Activated T-cell treated with anti-CD3 and anti-CD28 coated beads, Interleukin-2, amount 50 U/mL, for 24 hours (primary cell): ENCODE measurements around the gene ABCF3.

Experiments used
- DNase-seq: peaks from one replicate; pipeline ENCODE4 v3.0.0-alpha.2; 2020
- H3K27ac Mint-ChIP-seq: 2 replicates; pipeline ENCODE4 v1.8.0; 2020; ENCODE audit warnings: mild to moderate bottlenecking, mixed read lengths
- H3K27me3 Mint-ChIP-seq: 2 replicates; pipeline ENCODE4 v1.8.0; 2020; ENCODE audit warnings: mixed read lengths
- H3K36me3 Mint-ChIP-seq: 2 replicates; pipeline ENCODE4 v1.8.0; 2020; ENCODE audit warnings: low read depth, mixed read lengths
- H3K4me1 Mint-ChIP-seq: 2 replicates; pipeline ENCODE4 v1.8.0; 2020; ENCODE audit warnings: low read depth, mixed read lengths
- H3K4me3 Mint-ChIP-seq: 2 replicates; pipeline ENCODE4 v1.8.0; 2020; ENCODE audit warnings: mild to moderate bottlenecking, moderate library complexity, mixed read lengths
- H3K9me3 Mint-ChIP-seq: 2 replicates; pipeline ENCODE4 v1.8.0; 2020; ENCODE audit warnings: mixed read lengths

The ABCF3 gene

GRCh38 chr3:184238246-184238818 is 52.3 kb downstream of the ABCF3 start:
- Mint-ChIP-seq H3K4me1 (no peaks in the 10 kb centered on the region), H3K9me3 (no peaks in the 10 kb centered on the region), H3K36me3 (peaks cover 16% of the 10 kb centered on the region), H3K4me3 (no peak overlapping the region), H3K27ac (no peak overlapping the region), H3K27me3 (peaks cover 9% of the 10 kb centered on the region)
- DNase-seq, result no peak

- H3K9me3 Mint-ChIP-seq, result no peaks in the 10 kb centered on the region
- no peak overlapping the region for H3K27ac Mint-ChIP-seq
- H3K4me3 Mint-ChIP-seq, result no peak overlapping the region
- H3K4me1 Mint-ChIP-seq, result no peaks in the 10 kb centered on the region
- DNase-seq, result no peak
- peaks cover under 1% of the 10 kb centered on the region for H3K27me3 Mint-ChIP-seq
- H3K36me3 Mint-ChIP-seq, result peaks cover 24% of the 10 kb centered on the region
Observed at GRCh38 chr3:184239221-184239620, 53.2 kb downstream of the ABCF3 start.

- Mint-ChIP-seq H3K9me3 (no peaks in the 10 kb centered on the region), H3K27ac (no peak overlapping the region), H3K27me3 (no peaks in the 10 kb centered on the region), H3K4me3 (no peak overlapping the region), H3K36me3 (peaks cover 29% of the 10 kb centered on the region), H3K4me1 (no peaks in the 10 kb centered on the region)
- no peak for DNase-seq
Observed at GRCh38 chr3:184239708-184240107, 53.7 kb downstream of the ABCF3 start.

- Mint-ChIP-seq H3K27ac (no peak overlapping the region), H3K4me3 (no peak overlapping the region), H3K4me1 (peaks cover 2% of the 10 kb centered on the region), H3K36me3 (peaks cover 38% of the 10 kb centered on the region), H3K27me3 (no peaks in the 10 kb centered on the region), H3K9me3 (no peaks in the 10 kb centered on the region)
- DNase-seq, result no peak
Observed at GRCh38 chr3:184240384-184241140, 54.6 kb downstream of the ABCF3 start.

GRCh38 chr3:184241141-184241446 is 55.1 kb downstream of the ABCF3 start:
- H3K36me3 Mint-ChIP-seq, result peaks cover 43% of the 10 kb centered on the region
- H3K4me1 Mint-ChIP-seq, result peaks cover 7% of the 10 kb centered on the region
- H3K9me3 Mint-ChIP-seq, result no peaks in the 10 kb centered on the region
- DNase-seq, result no peak
- H3K4me3 Mint-ChIP-seq, result no peak overlapping the region
- no peaks in the 10 kb centered on the region for H3K27me3 Mint-ChIP-seq
- H3K27ac Mint-ChIP-seq, result no peak overlapping the region

GRCh38 chr3:184241447-184242296 is 55.7 kb downstream of the ABCF3 start:
- Mint-ChIP-seq H3K4me3 (no peak overlapping the region), H3K27me3 (no peaks in the 10 kb centered on the region), H3K36me3 (peaks cover 48% of the 10 kb centered on the region), H3K4me1 (peaks cover 10% of the 10 kb centered on the region), H3K27ac (no peak overlapping the region), H3K9me3 (no peaks in the 10 kb centered on the region)
- DNase-seq, result no peak

GRCh38 chr3:184242297-184242685 is 56.3 kb downstream of the ABCF3 start:
- H3K27ac Mint-ChIP-seq, result no peak overlapping the region
- H3K4me1 Mint-ChIP-seq, result peaks cover 11% of the 10 kb centered on the region
- H3K9me3 Mint-ChIP-seq, result no peaks in the 10 kb centered on the region
- H3K27me3 Mint-ChIP-seq, result no peaks in the 10 kb centered on the region
- H3K4me3 Mint-ChIP-seq, result no peak overlapping the region
- peaks cover 48% of the 10 kb centered on the region for H3K36me3 Mint-ChIP-seq
- DNase-seq, result no peak
